Gastroesophageal sphincter (tissue), 4 donors: ENCODE results near the gene RGL1. TPM values are rescaled to one million over a fixed set of nuclear protein-coding genes. Genes with fewer than 3 reads are reported as not detected.

Source experiments
- ATAC-seq: fragments of 150-250 bp; one replicate; pipeline ENCODE4 v1.9.1; 2016; ENCODE audit warnings: mild to moderate bottlenecking, moderate library complexity
- H3K27ac ChIP-seq, 4 donors: fragments of 200-600 bp; sonication (generic) in 3 of 4; 1 replicate in 3 of 4; 2 replicates in 1 of 4; pipeline ENCODE4 v1.5.1; 2016 to 2019
- H3K27me3 ChIP-seq: fragments of 200-600 bp; sonication (generic); one replicate; pipeline ENCODE4 v1.5.1; 2019
- H3K36me3 ChIP-seq, 2 donors: fragments of 200-600 bp; sonication (generic); one replicate each; pipeline ENCODE4 v1.5.1; 2019; ENCODE audit warnings: control low read depth in 1 of 2
- H3K4me1 ChIP-seq, 3 donors: fragments of 200-600 bp; sonication (generic); 1 replicate in 2 of 3; 2 replicates in 1 of 3; pipeline ENCODE4 v1.5.1; 2016 to 2019; ENCODE audit warnings: control low read depth in 2 of 3
- H3K4me3 ChIP-seq, 2 donors: fragments of 200-600 bp; sonication (generic); one replicate each; pipeline ENCODE4 v1.5.1; 2019; ENCODE audit warnings: mild to moderate bottlenecking in 1 of 2, moderate library complexity in 1 of 2
- H3K9me3 ChIP-seq, 3 donors: fragments of 200-600 bp; sonication (generic); one replicate each; pipeline ENCODE4 v1.5.1; 2017 to 2019; ENCODE audit warnings: control low read depth in 2 of 3
- CTCF ChIP-seq, 4 experiments: fragments of 200-600 bp in 2 of 4; fragments of 450-650 bp in 2 of 4; sonication (generic) in 1 of 4; IDR thresholded peaks; one replicate each; pipeline ENCODE4 v1.5.1; 2017 to 2019; ENCODE audit warnings: antibody characterized with exemption in 4 of 4, mild to moderate bottlenecking in 2 of 4, moderate library complexity in 2 of 4
- EP300 ChIP-seq: sonication (generic); formaldehyde crosslinking; IDR thresholded peaks from one replicate; pipeline ENCODE4 v1.6.1; 2017; ENCODE audit warnings: antibody characterized with exemption, mild to moderate bottlenecking
- POLR2A ChIP-seq, 2 donors: fragments of 450-650 bp; IDR thresholded peaks; one replicate each; pipeline ENCODE4 v1.6.1; 2017; ENCODE audit warnings: antibody characterized with exemption in 2 of 2, mild to moderate bottlenecking in 2 of 2, moderate library complexity in 1 of 2
- POLR2AphosphoS5 ChIP-seq: sonication (generic); formaldehyde crosslinking; IDR thresholded peaks from one replicate; pipeline ENCODE4 v1.6.1; 2017; ENCODE audit warnings: antibody characterized with exemption
- WGBS, 2 donors: methylation state at CpG; one replicate each; pipeline ENCODE4 v1.1.5; 2018; ENCODE audit warnings: low coverage in 1 of 2; 5-methylcytosine and 5-hydroxymethylcytosine counted together
- total RNA-seq, 4 donors: library from RNA; depleted of rRNA; stranded (reverse); fragments of >200 nt; gene quantifications; one replicate each; pipeline ENCODE4 v1.1.0, GENCODE V29; 2016

Gene RGL1
- total RNA-seq, 4 donors from 2014 or later: 31.3 to 57.8 (median 38.9) TPM

- TF ChIP-seq POLR2AphosphoS5 (no peak), POLR2A (IDR thresholded peaks at IDR 0.05) (no peak), CTCF (IDR thresholded peaks at IDR 0.05) (no peak), EP300 (no peak)
- peaks cover 0 to 4% of the 10 kb centered on the region in 2 donors for H3K36me3 ChIP-seq
- no peak for ATAC-seq
- H3K4me1 ChIP-seq: peaks cover 4 to 59% (median 5%) of the 10 kb centered on the region in 3 donors
- H3K4me3 ChIP-seq: no peak overlapping the region
- no peaks in the 10 kb centered on the region for H3K27me3 ChIP-seq
- H3K9me3 ChIP-seq: no peaks in the 10 kb centered on the region
- 67 to 76% methylated on average over 2 to 3 of the region's 3 CpGs for WGBS, 2 donors
- H3K27ac ChIP-seq: no peak overlapping the region
Measured at GRCh38 chr1:183859119-183859518, 54.2 kb downstream of the RGL1 start.

DNA sequence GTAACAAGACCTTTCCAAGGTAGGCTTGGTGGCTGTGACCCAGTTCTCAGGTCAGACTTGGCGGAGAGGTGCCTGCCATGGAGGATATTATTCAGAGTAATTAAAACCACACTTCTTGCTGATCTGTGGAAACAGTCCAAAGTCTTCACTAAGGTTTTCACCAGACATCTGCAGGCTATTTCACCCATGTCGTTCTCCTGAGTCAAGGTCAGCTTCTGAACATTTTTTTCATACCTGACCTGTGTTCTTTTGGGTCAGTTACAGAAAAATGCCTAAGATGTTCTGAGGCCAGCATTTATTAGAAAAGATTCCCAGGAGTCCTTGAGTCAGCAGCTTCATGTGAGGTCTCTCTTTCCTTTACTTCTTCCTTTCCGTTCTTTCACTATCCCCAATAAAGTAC is 54.9 kb downstream of the RGL1 start:
- no peaks in the 10 kb centered on the region for H3K9me3 ChIP-seq
- ATAC-seq: no peak
- H3K4me3 ChIP-seq: no peak overlapping the region
- H3K36me3 ChIP-seq: peaks cover 0 to 4% of the 10 kb centered on the region in 2 donors
- H3K27ac ChIP-seq: no peak overlapping the region
- 38 to 69% methylated on average over 2 to 3 of the region's 3 CpGs for WGBS, 2 donors
- no peaks in the 10 kb centered on the region for H3K27me3 ChIP-seq
- peaks cover 4 to 59% (median 5%) of the 10 kb centered on the region in 3 donors for H3K4me1 ChIP-seq
- TF ChIP-seq EP300 (no peak), POLR2AphosphoS5 (no peak), CTCF (IDR thresholded peaks at IDR 0.05) (no peak)

- Histone ChIP-seq H3K4me1 (peaks cover 0 to 66% (median 4%) of the 10 kb centered on the region in 3 donors), H3K4me3 (no peak overlapping the region), H3K27ac (no peak overlapping the region), H3K9me3 (no peaks in the 10 kb centered on the region), H3K36me3 (peaks cover 0 to 15% of the 10 kb centered on the region in 2 donors), H3K27me3 (no peaks in the 10 kb centered on the region)
- ATAC-seq: no peak
- TF ChIP-seq POLR2AphosphoS5: no peak
- TF ChIP-seq POLR2A (IDR thresholded peaks at IDR 0.05): no peak
- TF ChIP-seq EP300: no peak
- TF ChIP-seq CTCF (IDR thresholded peaks at IDR 0.05): no peak
- 100% methylated on average over 1 to 4 of the region's 4 CpGs for WGBS, 2 donors
Measured at GRCh38 chr1:183862967-183863366, 58.0 kb downstream of the RGL1 start.

- Histone ChIP-seq H3K4me3 (no peak overlapping the region), H3K36me3 (peaks cover 0 to 15% of the 10 kb centered on the region in 2 donors), H3K4me1 (peaks cover 0 to 71% (median 4%) of the 10 kb centered on the region in 3 donors), H3K9me3 (no peaks in the 10 kb centered on the region), H3K27me3 (no peaks in the 10 kb centered on the region), H3K27ac (no peak overlapping the region)
- TF ChIP-seq EP300: no peak
- no peak for TF ChIP-seq POLR2A (IDR thresholded peaks at IDR 0.05)
- TF ChIP-seq POLR2AphosphoS5: no peak
- TF ChIP-seq CTCF (IDR thresholded peaks at IDR 0.05): no peak
- ATAC-seq: no peak
Measured at GRCh38 chr1:183863852-183864251, 58.9 kb downstream of the RGL1 start.

DNA sequence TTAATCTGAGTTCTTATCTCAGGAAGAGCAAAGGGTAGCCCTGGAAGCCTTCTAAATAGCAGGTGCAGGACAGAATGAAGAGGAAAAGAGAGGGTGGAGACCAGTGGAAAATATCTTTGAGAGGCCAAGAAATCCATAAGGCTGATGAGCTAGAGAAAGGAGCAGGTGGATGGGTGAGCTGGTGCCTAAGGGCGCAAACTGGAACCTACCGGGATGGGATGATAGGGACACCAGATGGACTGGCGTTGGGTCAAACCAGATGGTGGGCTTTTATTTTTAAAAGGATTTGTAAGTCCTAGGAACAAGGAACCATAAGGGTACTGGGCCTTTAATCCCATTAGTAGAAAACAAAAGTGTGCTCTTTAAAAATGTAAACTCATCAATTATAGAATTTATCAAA is 59.7 kb downstream of the RGL1 start:
- Histone ChIP-seq H3K9me3 (no peaks in the 10 kb centered on the region), H3K36me3 (peaks cover 0 to 15% of the 10 kb centered on the region in 2 donors), H3K4me1 (peaks cover 0 to 70% (median 3%) of the 10 kb centered on the region in 3 donors), H3K27ac (no peak overlapping the region), H3K4me3 (no peak overlapping the region), H3K27me3 (no peaks in the 10 kb centered on the region)
- TF ChIP-seq EP300 (no peak), POLR2A (IDR thresholded peaks at IDR 0.05) (no peak), CTCF (IDR thresholded peaks at IDR 0.05) (no peak), POLR2AphosphoS5 (no peak)
- 94 to 96% methylated on average over 3 of the region's 3 CpGs for WGBS, 2 donors
- ATAC-seq: no peak
